ENCODE measurements around the gene RABIF. TPM values are rescaled to one million over a fixed set of nuclear protein-coding genes. Genes with fewer than 3 reads are reported as not detected.
A peak's percentile ranks its signal among the peaks of the same experiment; 100 is the strongest.

The RABIF gene
- total RNA-seq, 4 donors from 2014 or later = 5.1 to 11.2 (median 10.6) TPM

- WGBS = 75% methylated on average over 7 of the region's 7 CpGs
- Histone ChIP-seq H3K4me3 (no peak overlapping the region), H3K4me1 (peaks cover 8% of the 10 kb centered on the region), H3K36me3 (no peaks in the 10 kb centered on the region), H3K9me3 (no peaks in the 10 kb centered on the region), H3K27me3 (no peaks in the 10 kb centered on the region), H3K27ac (no peak overlapping the region)
- no peak for TF ChIP-seq EP300 (IDR thresholded peaks at IDR 0.05)
- no peak for DNase-seq (ENCODE audit: low spot score in 2 of 2)
Observed at GRCh38 chr1:202850593-202851362, 38.2 kb downstream of the RABIF start.

GRCh38 chr1:202848191-202848542, 40.8 kb downstream of the RABIF start:
- Histone ChIP-seq H3K4me1 (peaks cover 17% of the 10 kb centered on the region), H3K36me3 (no peaks in the 10 kb centered on the region), H3K27me3 (no peaks in the 10 kb centered on the region), H3K27ac (no peak overlapping the region), H3K9me3 (no peaks in the 10 kb centered on the region), H3K4me3 (no peak overlapping the region)
- DNase-seq (ENCODE audit: low spot score in 2 of 2) = no peak
- TF ChIP-seq POLR2AphosphoS5 (IDR thresholded peaks at IDR 0.05) (no peak), POLR2A (IDR thresholded peaks at IDR 0.05) (no peak), EP300 (IDR thresholded peaks at IDR 0.05) (no peak), CTCF (IDR thresholded peaks at IDR 0.05) (no peak)
- 54% methylated on average over 2 of the region's 2 CpGs for WGBS

- H3K4me3 ChIP-seq = no peak overlapping the region
- no peak for TF ChIP-seq POLR2AphosphoS5 (IDR thresholded peaks at IDR 0.05)
- TF ChIP-seq CTCF (IDR thresholded peaks at IDR 0.05) = no peak
- TF ChIP-seq EP300 (IDR thresholded peaks at IDR 0.05) = no peak
- TF ChIP-seq POLR2A (IDR thresholded peaks at IDR 0.05) = no peak
- H3K36me3 ChIP-seq = no peaks in the 10 kb centered on the region
- H3K27ac ChIP-seq = no peak overlapping the region
- no peak for DNase-seq (ENCODE audit: low spot score in 2 of 2)
- no peaks in the 10 kb centered on the region for H3K9me3 ChIP-seq
- H3K4me1 ChIP-seq = peaks cover 9% of the 10 kb centered on the region
- WGBS = 66% methylated on average over 6 of the region's 6 CpGs
- no peaks in the 10 kb centered on the region for H3K27me3 ChIP-seq
Observed at GRCh38 chr1:202844935-202845334, 44.0 kb downstream of the RABIF start.

GRCh38 chr1:202844259-202844658, 44.7 kb downstream of the RABIF start:
- Histone ChIP-seq H3K27me3 (no peaks in the 10 kb centered on the region), H3K27ac (no peak overlapping the region), H3K9me3 (no peaks in the 10 kb centered on the region), H3K36me3 (no peaks in the 10 kb centered on the region), H3K4me3 (no peak overlapping the region), H3K4me1 (peaks cover 9% of the 10 kb centered on the region)
- TF ChIP-seq POLR2A (IDR thresholded peaks at IDR 0.05) = no peak
- no peak for TF ChIP-seq EP300 (IDR thresholded peaks at IDR 0.05)
- DNase-seq (ENCODE audit: low spot score in 2 of 2) = no peak
- WGBS = 67% methylated on average over 5 of the region's 5 CpGs

- TF ChIP-seq POLR2A (IDR thresholded peaks at IDR 0.05) (no peak), EP300 (IDR thresholded peaks at IDR 0.05) (no peak), CTCF (IDR thresholded peaks at IDR 0.05) (no peak), POLR2AphosphoS5 (IDR thresholded peaks at IDR 0.05) (no peak)
- H3K36me3 ChIP-seq = no peaks in the 10 kb centered on the region
- H3K4me1 ChIP-seq = peaks cover 9% of the 10 kb centered on the region
- no peak for DNase-seq (ENCODE audit: low spot score in 2 of 2)
- WGBS = 81% methylated on average over 11 of the region's 11 CpGs
- no peaks in the 10 kb centered on the region for H3K9me3 ChIP-seq
- no peak overlapping the region for H3K4me3 ChIP-seq
- H3K27me3 ChIP-seq = no peaks in the 10 kb centered on the region
- no peak overlapping the region for H3K27ac ChIP-seq
Observed at GRCh38 chr1:202843081-202843480, 45.9 kb downstream of the RABIF start.

GRCh38 chr1:202837746-202838262, 51.1 kb downstream of the RABIF start:
- Histone ChIP-seq H3K27me3 (no peaks in the 10 kb centered on the region), H3K36me3 (no peaks in the 10 kb centered on the region), H3K9me3 (no peaks in the 10 kb centered on the region), H3K27ac (peak overlapping the region; percentile 1), H3K4me3 (no peak overlapping the region), H3K4me1 (peaks cover 36% of the 10 kb centered on the region)
- TF ChIP-seq POLR2A (IDR thresholded peaks at IDR 0.05) = no peak
- no peak for TF ChIP-seq CTCF (IDR thresholded peaks at IDR 0.05)
- TF ChIP-seq POLR2AphosphoS5 (IDR thresholded peaks at IDR 0.05) = no peak
- no peak for TF ChIP-seq EP300 (IDR thresholded peaks at IDR 0.05)
- no peak for DNase-seq (ENCODE audit: low spot score in 2 of 2)
- WGBS = 75% methylated on average over 5 of the region's 5 CpGs

Data from suprapubic skin (tissue), 4 donors.